HEK293T (cell line): ENCODE results near the gene CNN3.

Source experiments
- CTCF ChIA-PET: fragments of 350-600 bp; formaldehyde crosslinking; extraction: SDS; loops from one replicate; lab custom pipeline; 2021; ENCODE audit warnings: antibody characterized with exemption, inconsistent platforms; lab: Yijun Ruan, JAX
- POLR2A ChIA-PET: fragments of 350-600 bp; formaldehyde crosslinking; extraction: SDS; loops from one replicate; lab custom pipeline; 2020; ENCODE audit warnings: antibody characterized with exemption, inconsistent platforms; lab: Yijun Ruan, JAX
- DNase-seq: peaks from one replicate; pipeline ENCODE4 v3.0.0; 2012; ENCODE audit warnings: mixed read lengths; ENCODE audit errors: extremely low spot score
- ARNT ChIP-seq: fragments of 450-650 bp; IDR thresholded peaks from 2 replicates; pipeline ENCODE4 v1.6.1; 2017; ENCODE audit warnings: mild to moderate bottlenecking
- ELF4 ChIP-seq: fragments of 450-650 bp; IDR thresholded peaks from 2 replicates; pipeline ENCODE4 v1.6.1; 2017; ENCODE audit warnings: antibody characterized with exemption
- HDGF ChIP-seq: fragments of 450-650 bp; IDR thresholded peaks from 2 replicates; pipeline ENCODE4 v1.6.1; 2017; ENCODE audit warnings: antibody characterized with exemption, borderline replicate concordance
- L3MBTL2 ChIP-seq: fragments of 450-650 bp; conservative IDR thresholded peaks from 2 replicates; pipeline ENCODE4 v1.6.1; 2016; ENCODE audit warnings: mild to moderate bottlenecking
- LEF1 ChIP-seq: fragments of 450-650 bp; IDR thresholded peaks from 2 replicates; pipeline ENCODE4 v1.6.1; 2017; ENCODE audit warnings: mild to moderate bottlenecking, borderline replicate concordance

The CNN3 gene

GRCh38 chr1:94851571-94851970 is 75.3 kb downstream of the CNN3 start:
- no peak for DNase-seq
- no peak for TF ChIP-seq HDGF
- no peak for TF ChIP-seq ELF4
- no peak for TF ChIP-seq ARNT
- TF ChIP-seq LEF1: no peak
- TF ChIP-seq L3MBTL2: no peak
- ChIA-PET POLR2A (no interaction called here), CTCF (interaction anchor here (1.1 to 5.2 kb wide), 3 partner anchors 71 to 193 kb away, joined by 3 to 41 read pairs (median 4); no protein-coding TSS in a partner anchor)
